SK-N-SH (cell line): ENCODE results near the gene RFC5. TPM values are rescaled to one million over a fixed set of nuclear protein-coding genes. Genes with fewer than 3 reads are reported as not detected.

Experiments
- CTCF ChIA-PET: fragments of 300-600, 350-600 bp; formaldehyde crosslinking; extraction: SDS; loops from one replicate; lab custom pipeline; 2021; lab: Yijun Ruan, JAX
- POLR2A ChIA-PET: fragments of 350-600 bp; sonication (Branson Sonifier 250); formaldehyde crosslinking; extraction: SDS; loops from one replicate; lab custom pipeline; 2020; ENCODE audit warnings: antibody characterized with exemption, inconsistent platforms; lab: Yijun Ruan, JAX
- DNase-seq: peaks from one replicate; pipeline ENCODE4 v3.0.0; 2012
- H2AFZ ChIP-seq: fragments of 200-600 bp; sonication (generic); 2 replicates; pipeline ENCODE4 v1.8.1; 2016; ENCODE audit warnings: antibody characterized with exemption, mild to moderate bottlenecking, low read depth
- H3F3A ChIP-seq: fragments of 200-600 bp; sonication (generic); replicated peaks from 2 replicates; pipeline ENCODE3; 2016; ENCODE audit warnings: antibody characterized with exemption, mild to moderate bottlenecking; ENCODE audit not compliant: insufficient read depth
- H3K27ac ChIP-seq, 2 experiments: fragments of 200-500 bp in 1 of 2; fragments of 200-600 bp in 1 of 2; sonication (Bioruptor generic) in 1 of 2; sonication (generic), shearing (Covaris generic) in 1 of 2; 2 replicates each; pipeline versions ENCODE4 v1.5.1 to v1.6.1; 2014 to 2016; ENCODE audit warnings: low read depth in 2 of 2, inconsistent platforms in 1 of 2, low read length in 1 of 2, mild to moderate bottlenecking in 1 of 2, mixed read lengths in 1 of 2
- H3K27me3 ChIP-seq: fragments of 200-600 bp; sonication (generic), shearing (Covaris generic); 2 replicates; pipeline ENCODE4 v1.6.1; 2016; ENCODE audit warnings: mixed run types; ENCODE audit not compliant: insufficient read depth
- H3K36me3 ChIP-seq, 2 experiments: fragments of 200-500 bp in 1 of 2; fragments of 200-600 bp in 1 of 2; sonication (Bioruptor generic) in 1 of 2; sonication (generic) in 1 of 2; replicated peaks in 1 of 2; 2 replicates each; pipeline versions ENCODE3 to v1.5.1; 2014 to 2016; ENCODE audit warnings: low read length in 1 of 2, mild to moderate bottlenecking in 1 of 2; ENCODE audit not compliant: insufficient read depth in 2 of 2, control insufficient read depth in 1 of 2
- H3K4me1 ChIP-seq, 2 experiments: fragments of 200-500 bp in 1 of 2; fragments of 200-600 bp in 1 of 2; sonication (Bioruptor generic) in 1 of 2; sonication (generic), shearing (Covaris generic) in 1 of 2; 2 replicates each; pipeline versions ENCODE4 v1.5.1 to v1.6.1; 2014 to 2016; ENCODE audit warnings: low read depth in 1 of 2, low read length in 1 of 2, mixed run types in 1 of 2; ENCODE audit not compliant: insufficient read depth in 2 of 2, control insufficient read depth in 1 of 2
- H3K4me2 ChIP-seq: fragments of 200-600 bp; sonication (generic), shearing (Covaris generic); 2 replicates; pipeline ENCODE4 v1.6.1; 2017; ENCODE audit warnings: mixed run types
- H3K4me3 ChIP-seq, 2 experiments: fragments of 200-500 bp in 1 of 2; fragments of 200-600 bp in 1 of 2; sonication (Bioruptor generic) in 1 of 2; sonication (generic), shearing (Covaris generic) in 1 of 2; 2 replicates each; pipeline versions ENCODE4 v1.5.1 to v1.8.1; 2014 to 2016; ENCODE audit warnings: low read depth in 2 of 2, inconsistent platforms in 1 of 2, low read length in 1 of 2, mild to moderate bottlenecking in 1 of 2, mixed read lengths in 1 of 2, moderate library complexity in 1 of 2
- H3K79me2 ChIP-seq: fragments of 200-600 bp; sonication (generic); 2 replicates; pipeline ENCODE4 v1.8.1; 2017; ENCODE audit warnings: mild to moderate bottlenecking; ENCODE audit not compliant: insufficient read depth
- H3K9ac ChIP-seq: fragments of 200-600 bp; sonication (generic); 2 replicates; pipeline ENCODE4 v1.6.1; 2017; ENCODE audit warnings: mixed run types
- H3K9me2 ChIP-seq: fragments of 200-600 bp; sonication (generic); 2 replicates; pipeline ENCODE4 v1.6.1; 2017; ENCODE audit warnings: mixed run types
- H3K9me3 ChIP-seq: fragments of 200-600 bp; sonication (generic); 2 replicates; pipeline ENCODE4 v1.6.1; 2017; ENCODE audit warnings: mixed run types, mild to moderate bottlenecking, moderate library complexity
- H4K20me1 ChIP-seq: fragments of 200-600 bp; sonication (generic); 2 replicates; pipeline ENCODE4 v1.6.1; 2017; ENCODE audit warnings: mild to moderate bottlenecking, mixed run types; ENCODE audit not compliant: insufficient read depth
- CTCF ChIP-seq: fragments of 200-600 bp; sonication (generic); IDR thresholded peaks from 2 replicates; pipeline ENCODE4 v1.6.1; 2017; ENCODE audit warnings: antibody characterized with exemption, mild to moderate bottlenecking, moderate library complexity
- EZH2phosphoT487 ChIP-seq: fragments of 200-600 bp; sonication (generic); IDR thresholded peaks from 2 replicates; pipeline ENCODE4 v1.6.1; 2017; ENCODE audit warnings: low read depth, mixed run types, mild to moderate bottlenecking, antibody characterized with exemption, moderate library complexity, borderline replicate concordance
- GABPA ChIP-seq: IDR thresholded peaks from 2 replicates; pipeline ENCODE4 v1.4.0; 2012; ENCODE audit warnings: low read depth, mild to moderate bottlenecking
- MXI1 ChIP-seq: IDR thresholded peaks from 2 replicates; pipeline ENCODE4 v1.6.1; 2012; ENCODE audit warnings: mild to moderate bottlenecking, low read depth, low read length, improper control_type of control experiment
- NFIC ChIP-seq: IDR thresholded peaks from 2 replicates; pipeline ENCODE4 v1.4.0; 2012; ENCODE audit warnings: borderline replicate concordance
- POLR2AphosphoS5 ChIP-seq: IDR thresholded peaks from 2 replicates; pipeline ENCODE4 v1.6.1; 2012; ENCODE audit warnings: low read depth, low read length
- RAD21 ChIP-seq: IDR thresholded peaks from 2 replicates; pipeline ENCODE4 v1.6.1; 2012; ENCODE audit warnings: mild to moderate bottlenecking, low read length
- RFX5 ChIP-seq: IDR thresholded peaks from 2 replicates; pipeline ENCODE4 v1.6.1; 2012; ENCODE audit warnings: mild to moderate bottlenecking, improper control_type of control experiment, low read length
- RXRA ChIP-seq: IDR thresholded peaks from 2 replicates; pipeline ENCODE4 v1.4.0; 2012; ENCODE audit warnings: low read depth, mild to moderate bottlenecking, borderline replicate concordance
- SIN3A ChIP-seq: IDR thresholded peaks from 2 replicates; pipeline ENCODE4 v1.6.1; 2012; ENCODE audit warnings: low read depth, mild to moderate bottlenecking, low read length, moderate library complexity, borderline replicate concordance
- SMC3 ChIP-seq: IDR thresholded peaks from 2 replicates; pipeline ENCODE4 v1.6.1; 2012; ENCODE audit warnings: low read depth, low read length, improper control_type of control experiment
- TEAD4 ChIP-seq: IDR thresholded peaks from 2 replicates; pipeline ENCODE4 v1.4.0; 2012; ENCODE audit warnings: mild to moderate bottlenecking, borderline replicate concordance; ENCODE audit not compliant: insufficient read depth
- YY1 ChIP-seq: IDR thresholded peaks from 2 replicates; pipeline ENCODE4 v1.4.0; 2012; ENCODE audit warnings: low read depth, mild to moderate bottlenecking
- ZBTB33 ChIP-seq: IDR thresholded peaks from 2 replicates; pipeline ENCODE4 v1.4.0; 2012; ENCODE audit warnings: low read depth, borderline replicate concordance
- WGBS: methylation state at CpG from one replicate; pipeline ENCODE4 v1.1.6; 2017; ENCODE audit warnings: low lambda C conversion rate; 5-methylcytosine and 5-hydroxymethylcytosine counted together
- polyA plus RNA-seq, 3 experiments: library from polyadenylated mRNA; depleted of rRNA; stranded (reverse); fragments of >200 nt; gene quantifications; 2 replicates each; pipeline ENCODE4 v1.2.3, GENCODE V29; 2012

The RFC5 gene
- polyA plus RNA-seq, 1 of the 3 experiments (the other 2 are of a cell fraction): 15.3 TPM

DNA sequence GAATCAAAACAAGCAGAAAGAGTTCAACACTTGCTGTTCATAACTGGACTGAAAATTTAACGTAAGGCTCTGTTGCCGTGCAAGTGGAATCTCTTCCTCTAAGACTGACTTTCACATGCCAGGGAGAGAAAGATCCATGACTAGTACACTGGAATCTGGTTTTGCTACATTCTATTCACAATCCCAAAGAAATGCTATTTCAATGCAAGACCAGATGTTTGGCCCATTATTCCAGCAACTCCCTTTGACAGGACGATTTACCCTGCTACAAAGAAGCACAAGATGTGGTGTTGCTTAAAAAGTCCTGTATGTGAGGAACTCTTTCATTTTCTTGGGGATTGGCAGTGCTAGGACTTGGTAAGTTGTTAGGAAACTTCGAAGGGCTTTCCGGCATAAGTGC, 17.4 kb downstream of the RFC5 start:
- no peak overlapping the region for H3K4me3 ChIP-seq
- H3K27me3 ChIP-seq: no peaks in the 10 kb centered on the region

DNA sequence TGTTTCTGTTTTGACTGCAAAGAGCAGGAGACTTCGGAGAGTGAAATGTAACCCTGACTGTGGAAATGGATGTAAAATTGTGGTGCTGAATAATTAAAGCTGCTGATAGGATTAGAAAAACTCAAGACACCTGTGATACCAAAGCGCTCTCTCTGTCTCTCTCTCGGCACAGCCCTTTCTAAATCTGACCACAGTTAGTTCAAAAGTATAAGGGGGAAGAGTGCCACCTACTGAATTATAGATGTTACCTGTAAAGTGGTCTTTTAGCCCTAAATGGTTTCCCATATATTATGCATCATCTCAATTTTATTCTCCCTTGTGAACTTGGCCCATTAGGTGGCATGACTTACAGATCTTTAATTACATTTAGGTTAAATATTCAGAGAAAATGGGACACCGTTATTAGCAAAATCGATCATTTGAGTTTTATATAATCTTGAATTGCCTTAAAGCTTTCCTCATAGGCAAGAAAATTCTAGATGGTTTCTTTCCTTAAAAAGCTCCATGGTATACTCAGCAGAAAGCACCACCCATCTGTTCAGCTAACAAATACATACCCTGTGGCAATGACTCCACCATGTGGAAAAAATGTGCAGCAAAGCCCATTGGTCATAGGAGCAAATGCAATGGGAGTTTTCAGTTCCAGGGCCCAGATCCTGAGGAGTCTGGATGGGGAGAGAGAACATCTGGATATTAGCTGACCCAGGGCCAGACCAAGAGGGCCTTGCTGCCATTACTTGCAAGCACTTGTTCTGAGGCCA, 18.1 kb downstream of the RFC5 start:
- no peak overlapping the region for H3K4me3 ChIP-seq
- no peaks in the 10 kb centered on the region for H3K27me3 ChIP-seq
- no peaks in the 10 kb centered on the region for H3K79me2 ChIP-seq
- H3K36me3 ChIP-seq: peaks cover 79 to 86% of the 10 kb centered on the region in 2 experiments
- TF ChIP-seq RAD21: peak; percentile 75
- TF ChIP-seq TEAD4: peak; percentile 60; the same call in 1 of the 2 replicates
- TF ChIP-seq SMC3: peak; percentile 36; the same call in 1 of the 2 replicates
- TF ChIP-seq POLR2AphosphoS5: no peak
- TF ChIP-seq MXI1: peak; percentile 55; the same call in 1 of the 2 replicates
- TF ChIP-seq CTCF: peak; percentile 66
- no peak for TF ChIP-seq NFIC
- ChIA-PET POLR2A (interaction anchor here (0.6 kb wide), 1 partner anchor 19 kb away, joined by 3 read pairs; the partner anchor contains the start of gene RFC5), CTCF (interaction anchor here (0.6 to 10.2 kb wide), 20 partner anchors 10 to 798 kb away, joined by 3 to 137 read pairs (median 4); partner anchors contain the start of gene VSIG10)
- H3K4me1 ChIP-seq: peaks cover 11 to 12% of the 10 kb centered on the region in 2 experiments; a peak in 2 of 4 replicates
- H3F3A ChIP-seq: peaks cover 16% of the 10 kb centered on the region
- 90% methylated on average over 5 of the region's 5 CpGs for WGBS
- no peaks in the 10 kb centered on the region for H3K9me3 ChIP-seq
- H3K27ac ChIP-seq: peak overlapping the region; percentile 20 to 36; a peak in 3 of 4 replicates
- no peak overlapping the region for H2AFZ ChIP-seq
- no peaks in the 10 kb centered on the region for H4K20me1 ChIP-seq
- H3K9me2 ChIP-seq: no peaks in the 10 kb centered on the region
- H3K9ac ChIP-seq: no peak overlapping the region
- peak; percentile 54 for DNase-seq
- H3K4me2 ChIP-seq: no peak overlapping the region

More for the DNA sequence above, 17.4 kb downstream of the RFC5 start:
- no peaks in the 10 kb centered on the region for H3K9me2 ChIP-seq
- H3K27ac ChIP-seq: peak overlapping the region; percentile 36 to 48
- H3K4me2 ChIP-seq: no peak overlapping the region
- H3K36me3 ChIP-seq: peaks cover 82 to 86% of the 10 kb centered on the region in 2 experiments
- peaks cover 19% of the 10 kb centered on the region for H3F3A ChIP-seq
- ChIA-PET POLR2A (no interaction called here), CTCF (interaction anchor here (0.8 to 10.2 kb wide), 5 partner anchors 14 to 159 kb away, joined by 3 to 137 read pairs (median 5); no protein-coding TSS in a partner anchor)
- H2AFZ ChIP-seq: no peak overlapping the region
- no peak for DNase-seq
- WGBS: 95% methylated on average over 5 of the region's 5 CpGs
- H3K9ac ChIP-seq: no peak overlapping the region
- no peak for TF ChIP-seq EZH2phosphoT487
- TF ChIP-seq YY1: no peak
- no peak for TF ChIP-seq RXRA
- TF ChIP-seq GABPA: no peak
- no peak for TF ChIP-seq RFX5
- no peak for TF ChIP-seq SIN3A
- no peak for TF ChIP-seq MXI1
- TF ChIP-seq SMC3: no peak
- TF ChIP-seq RAD21: no peak
- TF ChIP-seq ZBTB33: no peak
- no peaks in the 10 kb centered on the region for H3K9me3 ChIP-seq
- peaks cover 11 to 12% of the 10 kb centered on the region in 2 experiments; a peak in 2 of 4 replicates for H3K4me1 ChIP-seq
- H4K20me1 ChIP-seq: no peaks in the 10 kb centered on the region
- H3K79me2 ChIP-seq: no peaks in the 10 kb centered on the region
